ENCODE data around the gene NLRC3.

The NLRC3 gene

DNA sequence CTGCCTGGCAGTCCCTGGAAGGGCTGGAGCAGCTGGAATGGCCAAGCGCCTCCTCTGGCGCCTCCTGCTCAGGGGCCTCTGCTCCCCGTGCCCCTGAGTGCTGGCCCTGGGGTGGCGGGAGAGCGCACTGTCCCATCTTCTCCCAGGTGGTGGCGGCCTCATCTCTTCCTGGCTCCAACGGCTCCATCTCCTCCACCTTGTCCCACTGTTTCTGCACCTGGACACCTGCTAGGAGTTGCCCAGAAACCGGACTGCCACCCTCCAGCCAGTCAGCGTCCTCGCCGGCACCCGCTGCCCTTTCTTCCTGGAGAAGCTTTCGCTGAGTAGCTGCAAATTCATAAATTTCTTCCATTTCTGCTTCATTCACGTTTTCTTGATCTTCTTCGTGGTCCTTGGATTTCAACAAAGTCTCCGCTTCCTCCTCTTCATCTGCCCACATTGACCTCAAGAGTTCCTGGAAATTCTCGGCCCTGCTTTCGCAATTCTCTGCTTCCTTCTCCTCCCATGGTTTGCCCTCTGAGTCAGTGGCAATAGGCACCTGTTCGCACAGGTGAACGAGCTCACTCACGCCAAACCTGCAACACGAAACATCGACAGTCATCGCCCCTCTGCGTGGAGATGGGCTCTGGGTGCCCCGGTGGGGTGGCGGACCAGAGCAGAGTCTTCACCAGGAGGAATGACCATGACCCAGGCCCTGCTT lies 13.7 kb upstream of the NLRC3 start:
- Histone ChIP-seq H3K9me3 (ENCODE audit: control insufficient read depth, low read length) (no peaks in the 10 kb centered on the region), H3K27ac (ENCODE audit: insufficient read depth, low read depth, low read length, poor library complexity, severe bottlenecking) (no peak overlapping the region), H3K4me3 (ENCODE audit: insufficient read depth, low read depth, low read length) (no peak overlapping the region), H3K27me3 (ENCODE audit: control insufficient read depth, insufficient read depth, low read length, poor library complexity, severe bottlenecking) (no peaks in the 10 kb centered on the region), H3K36me3 (ENCODE audit: control insufficient read depth, insufficient read depth, low read length) (peaks cover 10% of the 10 kb centered on the region), H3K4me1 (ENCODE audit: control insufficient read depth, insufficient read depth, low read length) (no peaks in the 10 kb centered on the region)
- WGBS, 2 experiments: 93 to 94% methylated on average over 27 of the region's 27 CpGs

DNA sequence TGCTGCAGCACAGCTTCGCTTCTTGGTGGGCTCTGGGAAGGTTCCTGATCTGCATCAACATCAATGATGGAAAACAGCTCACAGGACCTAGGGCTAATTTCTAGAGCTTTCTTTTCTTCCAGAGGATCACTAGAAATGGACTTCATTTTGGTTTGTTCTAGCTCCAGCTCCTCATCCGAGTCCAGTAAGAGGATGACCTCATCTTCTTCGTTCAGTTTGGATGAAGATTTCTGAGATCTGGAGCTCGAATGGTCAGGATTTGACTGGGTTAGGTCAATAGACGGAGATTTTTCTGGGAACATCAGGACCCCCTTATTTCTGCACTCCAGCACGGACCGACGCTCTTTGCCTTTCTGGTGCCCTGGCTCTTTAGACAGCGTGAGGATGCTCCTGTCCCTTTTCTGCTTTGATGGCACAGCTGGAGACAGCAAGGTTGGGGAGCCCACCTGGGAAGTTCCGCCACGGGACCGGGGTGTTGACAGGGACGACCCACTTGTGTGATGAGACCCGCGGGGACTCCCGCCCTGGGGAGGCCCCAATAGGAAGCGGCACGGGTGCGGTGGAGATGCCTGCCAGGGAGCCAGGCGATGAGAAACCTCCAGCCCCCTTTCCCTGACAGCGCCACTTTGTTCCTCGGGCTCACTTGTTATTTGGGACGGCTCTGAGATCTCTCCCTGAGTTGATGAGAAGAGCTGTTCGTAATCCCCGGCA lies 12.9 kb upstream of the NLRC3 start:
- Histone ChIP-seq H3K9me3 (ENCODE audit: control insufficient read depth, low read length) (no peaks in the 10 kb centered on the region), H3K27me3 (ENCODE audit: control insufficient read depth, insufficient read depth, low read length, poor library complexity, severe bottlenecking) (no peaks in the 10 kb centered on the region), H3K36me3 (ENCODE audit: control insufficient read depth, insufficient read depth, low read length) (peaks cover 10% of the 10 kb centered on the region), H3K4me1 (ENCODE audit: control insufficient read depth, insufficient read depth, low read length) (no peaks in the 10 kb centered on the region), H3K4me3 (ENCODE audit: insufficient read depth, low read depth, low read length) (no peak overlapping the region), H3K27ac (ENCODE audit: insufficient read depth, low read depth, low read length, poor library complexity, severe bottlenecking) (no peak overlapping the region)
- 93% methylated on average over 25 of the region's 25 CpGs for WGBS, 2 experiments

GRCh38 chr16:3589441-3589921 lies 12.3 kb upstream of the NLRC3 start:
- WGBS, 2 experiments: 94% methylated on average over 27 of the region's 27 CpGs
- Histone ChIP-seq H3K4me1 (ENCODE audit: control insufficient read depth, insufficient read depth, low read length) (no peaks in the 10 kb centered on the region), H3K27ac (ENCODE audit: insufficient read depth, low read depth, low read length, poor library complexity, severe bottlenecking) (no peak overlapping the region), H3K27me3 (ENCODE audit: control insufficient read depth, insufficient read depth, low read length, poor library complexity, severe bottlenecking) (no peaks in the 10 kb centered on the region), H3K36me3 (ENCODE audit: control insufficient read depth, insufficient read depth, low read length) (peaks cover 13% of the 10 kb centered on the region), H3K9me3 (ENCODE audit: control insufficient read depth, low read length) (no peaks in the 10 kb centered on the region), H3K4me3 (ENCODE audit: insufficient read depth, low read depth, low read length) (no peak overlapping the region)

- H3K4me3 ChIP-seq (ENCODE audit: insufficient read depth, low read depth, low read length): no peak overlapping the region
- WGBS, 2 experiments: 90% methylated on average over 22 of the region's 22 CpGs
- H3K9me3 ChIP-seq (ENCODE audit: control insufficient read depth, low read length): no peaks in the 10 kb centered on the region
- H3K36me3 ChIP-seq (ENCODE audit: control insufficient read depth, insufficient read depth, low read length): peaks cover 17% of the 10 kb centered on the region
- no peaks in the 10 kb centered on the region for H3K27me3 ChIP-seq (ENCODE audit: control insufficient read depth, insufficient read depth, low read length, poor library complexity, severe bottlenecking)
- H3K4me1 ChIP-seq (ENCODE audit: control insufficient read depth, insufficient read depth, low read length): no peaks in the 10 kb centered on the region
- H3K27ac ChIP-seq (ENCODE audit: insufficient read depth, low read depth, low read length, poor library complexity, severe bottlenecking): no peak overlapping the region
Measured at GRCh38 chr16:3589001-3589400, 11.8 kb upstream of the NLRC3 start.

DNA sequence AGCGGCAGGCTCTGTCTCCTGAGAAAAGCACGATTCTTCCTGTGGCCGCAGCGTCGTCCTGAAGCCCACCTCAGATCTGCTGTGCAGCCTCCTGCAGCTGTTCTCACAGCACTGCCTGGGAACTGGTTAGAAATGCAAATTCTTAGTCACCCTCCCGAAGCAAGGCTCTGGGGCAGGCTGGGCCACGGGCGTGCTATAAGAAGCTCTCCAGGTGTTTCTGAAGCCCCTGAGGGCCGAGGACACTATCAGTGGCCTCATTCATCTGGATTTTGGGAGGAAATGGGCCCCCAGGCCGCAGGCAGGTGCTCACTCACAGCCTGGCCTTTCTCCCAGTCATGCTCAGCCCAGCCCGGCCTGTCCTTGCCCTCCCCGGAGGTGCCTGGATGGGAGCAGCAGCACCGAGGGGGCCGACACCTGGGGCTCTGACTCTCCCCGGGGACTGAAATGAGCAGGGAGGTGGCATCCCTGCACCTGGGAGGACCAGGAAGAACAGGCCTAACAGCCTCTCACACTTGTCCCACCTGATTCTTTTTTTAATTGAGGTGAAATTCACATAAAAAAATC lies 10.4 kb upstream of the NLRC3 start:
- Histone ChIP-seq H3K27me3 (ENCODE audit: control insufficient read depth, insufficient read depth, low read length, poor library complexity, severe bottlenecking) (no peaks in the 10 kb centered on the region), H3K4me3 (ENCODE audit: insufficient read depth, low read depth, low read length) (no peak overlapping the region), H3K9me3 (ENCODE audit: control insufficient read depth, low read length) (no peaks in the 10 kb centered on the region), H3K36me3 (ENCODE audit: control insufficient read depth, insufficient read depth, low read length) (peaks cover 27% of the 10 kb centered on the region), H3K27ac (ENCODE audit: insufficient read depth, low read depth, low read length, poor library complexity, severe bottlenecking) (no peak overlapping the region), H3K4me1 (ENCODE audit: control insufficient read depth, insufficient read depth, low read length) (no peaks in the 10 kb centered on the region)
- 82 to 84% methylated on average over 15 of the region's 15 CpGs for WGBS, 2 experiments

GRCh38 chr16:3584412-3584811 lies 7.2 kb upstream of the NLRC3 start:
- H3K4me1 ChIP-seq (ENCODE audit: control insufficient read depth, insufficient read depth, low read length): peaks cover 1% of the 10 kb centered on the region
- peaks cover 21% of the 10 kb centered on the region for H3K36me3 ChIP-seq (ENCODE audit: control insufficient read depth, insufficient read depth, low read length)
- no peaks in the 10 kb centered on the region for H3K9me3 ChIP-seq (ENCODE audit: control insufficient read depth, low read length)
- no peaks in the 10 kb centered on the region for H3K27me3 ChIP-seq (ENCODE audit: control insufficient read depth, insufficient read depth, low read length, poor library complexity, severe bottlenecking)
- WGBS, 2 experiments: 93 to 97% methylated on average over 8 of the region's 8 CpGs
- H3K27ac ChIP-seq (ENCODE audit: insufficient read depth, low read depth, low read length, poor library complexity, severe bottlenecking): no peak overlapping the region
- H3K4me3 ChIP-seq (ENCODE audit: insufficient read depth, low read depth, low read length): no peak overlapping the region

GRCh38 chr16:3583303-3584038 lies 6.3 kb upstream of the NLRC3 start:
- H3K27me3 ChIP-seq (ENCODE audit: control insufficient read depth, insufficient read depth, low read length, poor library complexity, severe bottlenecking): no peaks in the 10 kb centered on the region
- peaks cover 4% of the 10 kb centered on the region for H3K4me1 ChIP-seq (ENCODE audit: control insufficient read depth, insufficient read depth, low read length)
- H3K36me3 ChIP-seq (ENCODE audit: control insufficient read depth, insufficient read depth, low read length): peaks cover 21% of the 10 kb centered on the region
- H3K9me3 ChIP-seq (ENCODE audit: control insufficient read depth, low read length): no peaks in the 10 kb centered on the region
- no peak overlapping the region for H3K4me3 ChIP-seq (ENCODE audit: insufficient read depth, low read depth, low read length)
- H3K27ac ChIP-seq (ENCODE audit: insufficient read depth, low read depth, low read length, poor library complexity, severe bottlenecking): no peak overlapping the region
- 95 to 96% methylated on average over 16 of the region's 16 CpGs for WGBS, 2 experiments

DNA sequence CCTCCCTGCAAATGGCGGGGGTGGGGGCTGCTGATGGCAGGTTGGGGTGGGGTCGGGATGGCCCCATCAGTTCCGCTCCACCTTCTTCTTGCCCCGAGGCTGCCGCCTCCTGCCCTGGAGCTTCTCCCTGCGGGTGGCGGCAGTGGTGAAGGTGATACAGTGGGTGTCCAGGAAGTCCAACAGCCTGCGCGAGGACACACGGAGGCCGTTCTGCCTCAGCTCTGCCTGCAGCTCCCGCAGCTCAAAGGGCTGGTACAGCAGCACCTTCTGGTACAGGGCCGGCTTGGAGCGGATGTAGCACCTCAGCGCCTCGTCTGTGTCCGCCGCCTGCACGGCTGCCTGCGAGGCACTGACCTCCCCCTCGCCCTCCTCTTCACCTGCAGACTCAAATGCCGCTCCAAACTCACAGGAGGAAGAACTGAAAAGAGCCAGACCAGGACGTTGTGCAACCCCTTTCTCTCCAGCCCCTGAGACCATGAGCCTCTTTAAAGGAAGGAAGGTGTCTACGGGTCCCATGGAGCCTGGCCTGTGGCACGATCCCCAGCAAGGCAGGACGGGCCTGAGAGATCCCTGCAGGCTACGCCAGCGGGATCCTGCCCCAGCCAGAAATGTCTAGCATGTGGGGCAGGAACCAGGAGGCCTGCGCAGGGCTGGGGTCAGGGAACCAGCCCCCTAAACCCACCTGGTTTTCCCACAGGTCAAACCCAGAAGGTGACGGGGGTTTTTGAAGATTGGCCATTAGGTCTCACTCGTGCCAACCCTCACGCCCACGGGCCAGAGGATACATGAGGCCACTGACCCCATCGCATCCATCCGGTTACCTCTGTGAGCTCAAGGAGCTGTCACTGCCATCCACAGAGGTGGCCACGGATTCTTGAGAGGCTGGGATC lies 5.3 kb upstream of the NLRC3 start:
- Histone ChIP-seq H3K36me3 (ENCODE audit: control insufficient read depth, insufficient read depth, low read length) (peaks cover 17% of the 10 kb centered on the region), H3K4me1 (ENCODE audit: control insufficient read depth, insufficient read depth, low read length) (peaks cover 4% of the 10 kb centered on the region), H3K27ac (ENCODE audit: insufficient read depth, low read depth, low read length, poor library complexity, severe bottlenecking) (no peak overlapping the region), H3K27me3 (ENCODE audit: control insufficient read depth, insufficient read depth, low read length, poor library complexity, severe bottlenecking) (no peaks in the 10 kb centered on the region), H3K4me3 (ENCODE audit: insufficient read depth, low read depth, low read length) (no peak overlapping the region), H3K9me3 (ENCODE audit: control insufficient read depth, low read length) (no peaks in the 10 kb centered on the region)
- WGBS, 2 experiments: 94 to 95% methylated on average over 36 of the region's 36 CpGs

GRCh38 chr16:3581392-3581791 lies 4.2 kb upstream of the NLRC3 start:
- WGBS, 2 experiments: 94 to 95% methylated on average over 10 of the region's 10 CpGs
- Histone ChIP-seq H3K36me3 (ENCODE audit: control insufficient read depth, insufficient read depth, low read length) (peaks cover 17% of the 10 kb centered on the region), H3K27me3 (ENCODE audit: control insufficient read depth, insufficient read depth, low read length, poor library complexity, severe bottlenecking) (no peaks in the 10 kb centered on the region), H3K4me3 (ENCODE audit: insufficient read depth, low read depth, low read length) (no peak overlapping the region), H3K27ac (ENCODE audit: insufficient read depth, low read depth, low read length, poor library complexity, severe bottlenecking) (no peak overlapping the region), H3K4me1 (ENCODE audit: control insufficient read depth, insufficient read depth, low read length) (peaks cover 4% of the 10 kb centered on the region), H3K9me3 (ENCODE audit: control insufficient read depth, low read length) (no peaks in the 10 kb centered on the region)
